Breast epithelium (tissue), 4 donors: ENCODE results near the gene BABAM2. TPM values are rescaled to one million over a fixed set of nuclear protein-coding genes. Genes with fewer than 3 reads are reported as not detected.
A peak's percentile ranks its signal among the peaks of the same experiment; 100 is the strongest.

Experiments
- DNase-seq, 2 donors: peaks; one replicate each; pipeline ENCODE4 v3.0.0-alpha.2; 2019; ENCODE audit warnings: low spot score in 2 of 2
- H3K27ac ChIP-seq, 2 donors: fragments of 200-600 bp; sonication (generic) in 1 of 2; one replicate each; pipeline ENCODE4 v1.5.1; 2016 to 2019; ENCODE audit warnings: mild to moderate bottlenecking in 1 of 2
- H3K27me3 ChIP-seq, 2 donors: fragments of 200-600 bp; sonication (generic) in 1 of 2; one replicate each; pipeline versions ENCODE4 v1.5.1 to v1.6.0; 2017 to 2019; ENCODE audit warnings: control low read depth in 1 of 2, mild to moderate bottlenecking in 1 of 2
- H3K36me3 ChIP-seq: fragments of 200-600 bp; one replicate; pipeline ENCODE4 v1.5.1; 2019
- H3K4me1 ChIP-seq, 2 donors: fragments of 200-600 bp; sonication (generic); one replicate each; pipeline ENCODE4 v1.5.1; 2016 to 2019; ENCODE audit warnings: control low read depth in 1 of 2
- H3K4me3 ChIP-seq, 3 donors: fragments of 200-600 bp; sonication (generic); 1 replicate in 2 of 3; 2 replicates in 1 of 3; pipeline ENCODE4 v1.5.1; 2016 to 2019; ENCODE audit warnings: mild to moderate bottlenecking in 3 of 3, moderate library complexity in 2 of 3
- H3K9me3 ChIP-seq, 2 donors: fragments of 200-600 bp; sonication (generic) in 1 of 2; one replicate each; pipeline ENCODE4 v1.5.1; 2016 to 2019; ENCODE audit warnings: control low read depth in 1 of 2
- POLR2A ChIP-seq: fragments of 450-650 bp; IDR thresholded peaks from one replicate; pipeline ENCODE4 v1.6.1; 2016; ENCODE audit warnings: antibody characterized with exemption, mild to moderate bottlenecking, moderate library complexity
- POLR2AphosphoS5 ChIP-seq, 3 donors: sonication (generic); formaldehyde crosslinking; IDR thresholded peaks; one replicate each; pipeline ENCODE4 v1.6.1; 2017; ENCODE audit warnings: antibody characterized with exemption in 3 of 3
- intact Hi-C: fragments of 100-400 bp; cut with DNase I; formaldehyde crosslinking; loops from one replicate; pipeline ENCODE4 v1.15.1; 2023; ENCODE audit warnings: low total_unique reads
- total RNA-seq, 3 donors: library from RNA; depleted of rRNA; stranded (reverse); fragments of >200 nt; gene quantifications; one replicate each; pipeline ENCODE4 v1.1.0, GENCODE V29; 2016
- TF ChIP-seq, protein P1 (sequence below), 3 donors: fragments of 450-650 bp; IDR thresholded peaks; one replicate each; pipeline ENCODE4 v1.5.1; 2016 to 2017; ENCODE audit warnings: antibody characterized with exemption in 3 of 3, mild to moderate bottlenecking in 3 of 3, moderate library complexity in 3 of 3

The BABAM2 gene
- total RNA-seq, 3 donors from 2014 or later, result 34.7 to 46.2 (median 37.4) TPM

DNA sequence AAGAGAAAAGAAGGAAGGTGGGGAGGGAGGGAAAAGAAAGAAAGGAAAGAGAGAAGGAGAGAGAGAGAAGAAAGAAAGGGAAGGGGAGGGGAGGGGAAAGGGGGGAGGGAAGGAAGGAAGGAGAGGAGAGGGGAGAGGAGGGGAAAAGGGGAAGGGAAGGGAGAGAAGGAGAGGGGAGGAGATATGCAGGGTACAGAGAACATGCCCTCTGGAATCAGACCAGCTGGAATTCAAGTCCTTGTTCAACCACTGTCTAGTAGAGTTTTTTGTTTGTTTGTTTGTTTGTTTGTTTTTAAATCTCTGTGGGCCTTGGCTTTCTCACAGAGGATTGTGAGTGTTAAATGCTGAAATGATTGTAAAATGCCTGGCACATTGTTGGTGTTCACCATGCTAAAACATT lies 424.4 kb downstream of the BABAM2 start:
- no peak overlapping the region for H3K4me3 ChIP-seq
- H3K36me3 ChIP-seq, result no peaks in the 10 kb centered on the region
- TF ChIP-seq, protein P1, sequence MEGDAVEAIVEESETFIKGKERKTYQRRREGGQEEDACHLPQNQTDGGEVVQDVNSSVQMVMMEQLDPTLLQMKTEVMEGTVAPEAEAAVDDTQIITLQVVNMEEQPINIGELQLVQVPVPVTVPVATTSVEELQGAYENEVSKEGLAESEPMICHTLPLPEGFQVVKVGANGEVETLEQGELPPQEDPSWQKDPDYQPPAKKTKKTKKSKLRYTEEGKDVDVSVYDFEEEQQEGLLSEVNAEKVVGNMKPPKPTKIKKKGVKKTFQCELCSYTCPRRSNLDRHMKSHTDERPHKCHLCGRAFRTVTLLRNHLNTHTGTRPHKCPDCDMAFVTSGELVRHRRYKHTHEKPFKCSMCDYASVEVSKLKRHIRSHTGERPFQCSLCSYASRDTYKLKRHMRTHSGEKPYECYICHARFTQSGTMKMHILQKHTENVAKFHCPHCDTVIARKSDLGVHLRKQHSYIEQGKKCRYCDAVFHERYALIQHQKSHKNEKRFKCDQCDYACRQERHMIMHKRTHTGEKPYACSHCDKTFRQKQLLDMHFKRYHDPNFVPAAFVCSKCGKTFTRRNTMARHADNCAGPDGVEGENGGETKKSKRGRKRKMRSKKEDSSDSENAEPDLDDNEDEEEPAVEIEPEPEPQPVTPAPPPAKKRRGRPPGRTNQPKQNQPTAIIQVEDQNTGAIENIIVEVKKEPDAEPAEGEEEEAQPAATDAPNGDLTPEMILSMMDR (IDR thresholded peaks at IDR 0.05), result no peak
- TF ChIP-seq POLR2AphosphoS5 (IDR thresholded peaks at IDR 0.05), result no peak
- TF ChIP-seq POLR2A, result no peak
- no peaks in the 10 kb centered on the region for H3K4me1 ChIP-seq
- no peaks in the 10 kb centered on the region for H3K9me3 ChIP-seq
- DNase-seq, result no peak
- intact Hi-C loops, result no loop called here
- no peak overlapping the region for H3K27ac ChIP-seq
- H3K27me3 ChIP-seq, result no peaks in the 10 kb centered on the region

DNA sequence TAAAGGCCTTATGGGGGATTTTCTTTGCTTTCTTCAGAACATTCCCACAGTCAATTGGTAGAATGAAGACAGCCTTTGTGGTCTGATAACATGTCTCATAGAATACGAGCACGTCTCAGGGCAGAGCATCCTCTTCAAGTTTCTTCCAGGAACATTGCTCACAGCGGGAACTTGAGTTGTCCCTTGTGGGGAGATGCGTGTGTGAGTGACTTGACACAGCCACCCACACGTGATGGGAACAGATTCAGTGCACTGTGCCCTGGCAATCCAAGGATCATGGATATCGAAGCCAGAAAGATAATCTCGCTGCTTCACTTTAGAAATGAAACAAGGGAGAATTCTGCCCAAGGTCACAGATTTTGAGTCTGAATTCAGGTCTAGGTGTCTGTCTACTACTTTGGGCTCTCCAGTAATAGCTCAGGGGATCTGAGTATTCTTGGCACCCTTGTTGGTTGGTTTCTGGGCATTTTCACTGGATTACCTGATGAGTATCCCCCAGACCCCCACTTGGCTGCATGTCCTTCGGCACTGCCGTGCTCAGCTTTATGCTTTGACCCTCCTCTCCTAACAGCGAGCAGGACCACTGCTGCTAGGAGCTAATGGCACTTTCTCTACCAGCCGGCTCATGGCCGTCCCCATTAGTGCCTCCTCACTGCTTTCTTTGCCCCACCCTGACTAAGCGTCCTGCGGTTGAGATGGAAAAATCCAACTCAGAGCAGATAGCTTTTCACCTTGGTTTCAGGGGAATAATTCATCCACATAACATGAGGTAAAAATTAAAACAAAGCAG lies 426.2 kb downstream of the BABAM2 start:
- no peaks in the 10 kb centered on the region for H3K9me3 ChIP-seq
- H3K4me1 ChIP-seq, result no peaks in the 10 kb centered on the region
- H3K36me3 ChIP-seq, result no peaks in the 10 kb centered on the region
- no peaks in the 10 kb centered on the region for H3K27me3 ChIP-seq
- TF ChIP-seq, protein P1 (IDR thresholded peaks at IDR 0.05), result no peak
- TF ChIP-seq POLR2A, result no peak
- TF ChIP-seq POLR2AphosphoS5 (IDR thresholded peaks at IDR 0.05), result no peak
- intact Hi-C loops, result no loop called here
- H3K27ac ChIP-seq, result no peak overlapping the region
- H3K4me3 ChIP-seq, result no peak overlapping the region
- no peak for DNase-seq

DNA sequence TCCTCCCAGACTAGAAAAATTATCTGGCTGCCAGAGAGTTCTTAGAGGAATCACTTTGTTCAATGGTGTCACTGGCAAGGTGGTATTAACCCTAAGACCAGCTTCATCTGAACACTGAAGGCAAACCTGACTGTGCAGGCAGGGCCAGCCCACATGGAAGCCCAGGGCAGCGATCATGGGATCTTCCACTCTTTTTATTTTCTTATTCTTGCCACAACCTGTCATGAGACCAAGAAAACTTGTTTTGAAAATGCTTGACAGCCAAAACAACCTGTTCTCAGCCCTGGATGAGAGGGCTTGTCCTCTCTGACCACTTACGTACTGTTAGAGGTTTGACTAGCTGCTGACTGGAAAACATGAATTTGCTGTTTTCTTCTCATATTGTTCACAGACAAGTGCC lies 426.9 kb downstream of the BABAM2 start:
- Histone ChIP-seq H3K4me3 (no peak overlapping the region), H3K4me1 (no peaks in the 10 kb centered on the region), H3K27me3 (no peaks in the 10 kb centered on the region), H3K36me3 (no peaks in the 10 kb centered on the region), H3K27ac (no peak overlapping the region), H3K9me3 (no peaks in the 10 kb centered on the region)
- DNase-seq, result no peak
- intact Hi-C loops, result no loop called here
- TF ChIP-seq POLR2A, result no peak
- no peak for TF ChIP-seq POLR2AphosphoS5 (IDR thresholded peaks at IDR 0.05)
- TF ChIP-seq, protein P1 (IDR thresholded peaks at IDR 0.05), result no peak

DNA sequence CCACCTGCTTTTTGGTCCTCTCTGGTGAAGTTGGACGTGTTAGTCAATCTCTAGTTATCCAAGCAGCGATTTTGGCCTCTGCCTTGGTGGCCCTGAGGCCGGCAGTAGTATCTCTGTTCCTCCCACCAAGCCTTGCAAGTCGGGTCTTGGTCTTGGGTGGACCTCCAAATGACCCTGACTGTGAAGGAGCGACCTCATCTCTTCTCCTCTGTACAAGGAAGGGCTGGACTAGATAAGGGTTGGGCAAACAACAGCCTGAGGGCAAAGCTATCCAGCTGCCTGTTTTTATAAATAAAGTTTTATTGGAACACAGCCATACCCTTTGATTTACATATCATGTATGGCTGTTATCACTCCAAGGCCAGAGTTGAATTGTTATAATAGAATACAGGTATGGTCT lies 427.5 kb downstream of the BABAM2 start:
- Histone ChIP-seq H3K27ac (no peak overlapping the region), H3K36me3 (no peaks in the 10 kb centered on the region), H3K27me3 (no peaks in the 10 kb centered on the region), H3K4me1 (no peaks in the 10 kb centered on the region), H3K9me3 (no peaks in the 10 kb centered on the region), H3K4me3 (no peak overlapping the region)
- TF ChIP-seq, protein P1 (IDR thresholded peaks at IDR 0.05), result no peak
- TF ChIP-seq POLR2AphosphoS5 (IDR thresholded peaks at IDR 0.05), result no peak
- no peak for TF ChIP-seq POLR2A
- DNase-seq, result no peak
- intact Hi-C loops, result no loop called here

DNA sequence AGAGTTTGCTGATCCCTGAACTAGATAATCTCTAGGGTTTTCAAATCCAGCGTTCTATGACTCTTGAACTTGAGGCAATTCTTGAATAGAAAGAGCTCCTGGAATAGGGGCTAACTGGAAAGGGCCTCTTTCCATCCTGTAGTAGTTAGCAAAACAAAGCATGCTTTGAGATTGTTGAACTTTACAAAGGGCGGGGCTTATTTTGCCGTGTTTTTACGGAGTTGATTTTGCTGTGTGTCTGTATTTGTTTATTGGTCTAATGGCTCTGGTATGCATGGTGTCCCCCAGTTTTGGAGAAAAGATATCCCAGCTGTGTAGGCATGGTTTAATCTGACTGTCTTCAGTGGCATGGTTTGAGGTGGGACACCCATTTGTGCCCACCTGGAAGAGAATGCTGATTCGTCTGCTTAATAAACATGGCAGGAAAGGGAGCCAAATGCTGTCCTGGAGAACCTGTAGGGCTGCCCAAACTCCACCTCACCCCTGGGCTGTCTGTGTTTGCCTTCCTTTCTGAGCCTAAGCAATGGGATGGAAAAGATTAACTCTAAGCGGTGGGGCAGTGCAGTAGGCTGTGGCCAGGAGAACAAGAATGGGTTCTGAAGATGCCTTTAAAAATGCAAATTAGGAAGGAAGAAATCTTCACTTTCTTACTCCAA lies 428.1 kb downstream of the BABAM2 start:
- TF ChIP-seq POLR2A, result no peak
- TF ChIP-seq, protein P1 (IDR thresholded peaks at IDR 0.05), result no peak
- no peak for TF ChIP-seq POLR2AphosphoS5 (IDR thresholded peaks at IDR 0.05)
- H3K4me1 ChIP-seq, result no peaks in the 10 kb centered on the region
- intact Hi-C loops, result no loop called here
- H3K36me3 ChIP-seq, result no peaks in the 10 kb centered on the region
- DNase-seq, result no peak
- H3K27ac ChIP-seq, result peak overlapping the region in 1 of 2 donors; percentile 9
- H3K9me3 ChIP-seq, result no peaks in the 10 kb centered on the region
- no peak overlapping the region for H3K4me3 ChIP-seq
- H3K27me3 ChIP-seq, result no peaks in the 10 kb centered on the region
